Coronary artery (tissue), 2 donors: ENCODE measurements around the gene SLC34A3.
"Not testable (repeated sequence)": the region's sequence is repeated elsewhere in the genome, so short reads cannot be mapped to it uniquely, and the experiment has no call there.

Experiments used
- DNase-seq: peaks from one replicate; pipeline ENCODE4 v3.0.0-alpha.2; 2017; ENCODE audit warnings: low spot score
- H3K27ac ChIP-seq, 2 donors: fragments of 200-600 bp; sonication (generic); one replicate each; pipeline ENCODE4 v1.5.1; 2016 to 2019
- H3K4me3 ChIP-seq: fragments of 200-600 bp; sonication (generic); 2 replicates; pipeline ENCODE4 v1.5.1; 2016; ENCODE audit warnings: mild to moderate bottlenecking, moderate library complexity
- CTCF ChIP-seq: fragments of 200-600 bp; sonication (generic); IDR thresholded peaks from one replicate; pipeline ENCODE4 v1.5.1; 2019; ENCODE audit warnings: antibody characterized with exemption

SLC34A3 gene

GRCh38 chr9:137242269-137243203 is 11.8 kb downstream of the SLC34A3 start:
- H3K4me3 ChIP-seq, result peak overlapping the region; percentile 99
- TF ChIP-seq CTCF, result no peak
- no peak for DNase-seq
- H3K27ac ChIP-seq, result peak overlapping the region; percentile 89 to 100

DNA sequence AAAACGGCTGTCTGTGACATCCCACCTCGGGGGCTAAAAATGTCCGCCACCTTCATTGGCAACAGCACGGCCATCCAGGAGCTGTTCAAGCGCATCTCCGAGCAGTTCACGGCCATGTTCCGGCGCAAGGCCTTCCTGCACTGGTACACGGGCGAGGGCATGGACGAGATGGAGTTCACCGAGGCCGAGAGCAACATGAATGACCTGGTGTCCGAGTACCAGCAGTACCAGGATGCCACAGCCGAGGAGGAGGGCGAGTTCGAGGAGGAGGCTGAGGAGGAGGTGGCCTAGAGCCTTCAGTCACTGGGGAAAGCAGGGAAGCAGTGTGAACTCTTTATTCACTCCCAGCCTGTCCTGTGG is 12.5 kb downstream of the SLC34A3 start:
- not testable (repeated sequence) for H3K27ac ChIP-seq, H3K4me3 ChIP-seq

GRCh38 chr9:137243626-137244485 is 13.2 kb downstream of the SLC34A3 start:
- TF ChIP-seq CTCF, result no peak
- H3K27ac ChIP-seq, result no peak overlapping the region
- no peak for DNase-seq
- no peak overlapping the region for H3K4me3 ChIP-seq

More for the DNA sequence above, 12.5 kb downstream of the SLC34A3 start:
- DNase-seq, result not testable (repeated sequence)

DNA sequence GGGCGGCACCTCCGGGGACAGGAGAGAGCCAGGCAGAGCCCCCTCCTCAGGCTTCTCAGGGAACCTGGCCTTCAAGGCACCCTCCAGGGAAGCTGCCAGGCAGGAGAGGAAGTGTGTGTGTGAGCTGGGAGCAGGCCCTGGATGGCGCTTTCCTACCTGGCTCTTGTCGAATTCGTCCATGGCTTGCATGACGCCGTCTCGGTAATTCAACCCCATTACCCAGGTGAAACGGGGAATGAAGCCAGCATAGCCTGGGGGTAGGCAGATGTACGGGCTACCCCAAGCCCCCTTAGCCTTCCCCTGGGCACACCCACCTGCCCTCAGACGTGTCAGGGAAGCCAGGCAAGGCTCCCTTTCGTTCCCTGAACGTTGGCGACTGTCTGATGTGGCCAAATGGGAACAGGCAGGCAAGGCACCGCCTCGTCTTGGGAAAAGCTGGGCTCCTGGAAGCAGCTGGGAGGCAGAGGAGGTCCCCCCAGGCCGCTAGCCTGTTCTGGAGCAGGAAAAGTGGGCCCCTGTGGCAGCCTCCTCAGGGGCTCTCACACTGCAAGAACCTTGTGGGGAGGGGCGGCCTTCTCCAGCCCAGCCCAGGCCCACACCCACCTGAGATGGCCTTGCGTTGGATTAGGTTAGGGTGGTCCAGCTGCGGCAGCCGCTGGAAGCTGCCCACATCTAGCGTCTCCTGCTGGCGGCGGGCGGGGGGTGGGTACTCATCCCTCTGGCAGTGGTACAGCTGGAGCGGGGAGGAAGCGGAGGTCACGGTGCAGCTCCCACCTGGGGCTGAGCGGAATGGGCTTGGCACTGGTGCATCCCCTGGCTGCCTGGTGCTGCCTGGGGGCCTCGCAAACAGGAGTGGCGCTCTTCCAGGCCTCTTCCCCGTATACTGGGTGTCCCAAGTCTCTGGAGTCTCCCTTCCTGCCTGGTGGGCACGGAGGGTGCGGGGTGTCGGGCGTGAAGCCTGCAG is 14.1 kb downstream of the SLC34A3 start:
- H3K27ac ChIP-seq, result no peak overlapping the region
- DNase-seq, result no peak
- H3K4me3 ChIP-seq, result no peak overlapping the region
- no peak for TF ChIP-seq CTCF

GRCh38 chr9:137245450-137246421 is 15.0 kb downstream of the SLC34A3 start:
- H3K4me3 ChIP-seq, result no peak overlapping the region
- DNase-seq, result no peak
- no peak for TF ChIP-seq CTCF

GRCh38 chr9:137247135-137247915 is 16.6 kb downstream of the SLC34A3 start:
- Histone ChIP-seq H3K27ac (no peak overlapping the region), H3K4me3 (no peak overlapping the region)
- DNase-seq, result no peak
- TF ChIP-seq CTCF, result no peak

More at GRCh38 chr9:137245450-137246421, 15.0 kb downstream of the SLC34A3 start:
- no peak overlapping the region for H3K27ac ChIP-seq
